SK-N-SH (cell line): Measurements from ENCODE around the gene NDUFS6.

Source experiments
- CTCF ChIP-seq: fragments of 200-600 bp; sonication (generic); IDR thresholded peaks from 2 replicates; pipeline ENCODE4 v1.6.1; 2017; ENCODE audit warnings: antibody characterized with exemption, mild to moderate bottlenecking, moderate library complexity
- EP300 ChIP-seq, 2 experiments: IDR thresholded peaks; 2 replicates each; pipeline versions ENCODE4 v1.4.0 to v1.6.1; 2012; ENCODE audit warnings: borderline replicate concordance in 1 of 2, low read depth in 1 of 2, low read length in 1 of 2
- FOSL2 ChIP-seq: IDR thresholded peaks from 2 replicates; pipeline ENCODE4 v1.4.0; 2012; ENCODE audit warnings: low read depth, mild to moderate bottlenecking, moderate library complexity, borderline replicate concordance
- JUND ChIP-seq: IDR thresholded peaks from 2 replicates; pipeline ENCODE4 v1.4.0; 2012
- MAX ChIP-seq: IDR thresholded peaks from 2 replicates; pipeline ENCODE4 v1.4.0; 2012; ENCODE audit warnings: low read depth
- POLR2AphosphoS5 ChIP-seq: IDR thresholded peaks from 2 replicates; pipeline ENCODE4 v1.6.1; 2012; ENCODE audit warnings: low read depth, low read length
- SIN3A ChIP-seq: IDR thresholded peaks from 2 replicates; pipeline ENCODE4 v1.6.1; 2012; ENCODE audit warnings: low read depth, mild to moderate bottlenecking, low read length, moderate library complexity, borderline replicate concordance
- SMC3 ChIP-seq: IDR thresholded peaks from 2 replicates; pipeline ENCODE4 v1.6.1; 2012; ENCODE audit warnings: low read depth, low read length, improper control_type of control experiment
- TAF1 ChIP-seq: IDR thresholded peaks from 2 replicates; pipeline ENCODE4 v1.6.1; 2012; ENCODE audit warnings: low read depth, mild to moderate bottlenecking, low read length, moderate library complexity, borderline replicate concordance
- TEAD4 ChIP-seq: IDR thresholded peaks from 2 replicates; pipeline ENCODE4 v1.4.0; 2012; ENCODE audit warnings: mild to moderate bottlenecking, borderline replicate concordance; ENCODE audit not compliant: insufficient read depth
- TF ChIP-seq, protein P1 (sequence below): IDR thresholded peaks from 2 replicates; pipeline ENCODE4 v1.4.0; 2012; ENCODE audit warnings: low read depth, borderline replicate concordance

DNA sequence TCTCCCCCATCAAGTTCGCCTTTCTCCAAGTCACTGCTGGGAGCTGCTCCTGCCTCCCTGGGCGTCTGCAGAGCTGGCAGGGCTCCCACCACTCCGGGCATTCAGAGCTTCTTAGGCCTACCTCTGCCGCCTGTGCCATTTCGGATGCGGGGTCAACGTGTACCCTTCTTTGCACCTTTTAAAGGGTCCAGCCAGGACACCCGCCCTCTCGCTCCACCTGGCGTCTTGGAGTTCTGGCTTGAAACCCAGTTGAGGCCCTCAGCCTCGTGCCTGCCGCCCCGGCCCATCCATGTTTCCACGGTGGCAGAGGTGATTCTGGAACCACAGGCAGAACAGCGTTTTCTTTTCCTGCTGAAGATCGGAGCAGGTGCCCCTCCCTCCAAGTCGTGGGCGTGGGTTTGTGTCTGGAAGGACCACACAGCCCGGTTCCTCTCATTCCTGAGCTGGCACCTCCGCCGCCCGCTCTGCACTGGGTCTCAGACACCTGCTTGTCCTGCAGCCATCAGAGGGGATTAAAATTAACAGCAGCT lies 32.9 kb downstream of the NDUFS6 start:
- TF ChIP-seq CTCF (no peak), FOSL2 (no peak), SMC3 (no peak), POLR2AphosphoS5 (no peak), MAX (no peak), TAF1 (no peak), EP300 (IDR thresholded peaks at IDR 0.05; ENCODE audit: borderline replicate concordance in 1 of 2, low read depth in 1 of 2, low read length in 1 of 2) (no peak), JUND (no peak), SIN3A (no peak), TEAD4 (no peak)
- TF ChIP-seq, protein P1, sequence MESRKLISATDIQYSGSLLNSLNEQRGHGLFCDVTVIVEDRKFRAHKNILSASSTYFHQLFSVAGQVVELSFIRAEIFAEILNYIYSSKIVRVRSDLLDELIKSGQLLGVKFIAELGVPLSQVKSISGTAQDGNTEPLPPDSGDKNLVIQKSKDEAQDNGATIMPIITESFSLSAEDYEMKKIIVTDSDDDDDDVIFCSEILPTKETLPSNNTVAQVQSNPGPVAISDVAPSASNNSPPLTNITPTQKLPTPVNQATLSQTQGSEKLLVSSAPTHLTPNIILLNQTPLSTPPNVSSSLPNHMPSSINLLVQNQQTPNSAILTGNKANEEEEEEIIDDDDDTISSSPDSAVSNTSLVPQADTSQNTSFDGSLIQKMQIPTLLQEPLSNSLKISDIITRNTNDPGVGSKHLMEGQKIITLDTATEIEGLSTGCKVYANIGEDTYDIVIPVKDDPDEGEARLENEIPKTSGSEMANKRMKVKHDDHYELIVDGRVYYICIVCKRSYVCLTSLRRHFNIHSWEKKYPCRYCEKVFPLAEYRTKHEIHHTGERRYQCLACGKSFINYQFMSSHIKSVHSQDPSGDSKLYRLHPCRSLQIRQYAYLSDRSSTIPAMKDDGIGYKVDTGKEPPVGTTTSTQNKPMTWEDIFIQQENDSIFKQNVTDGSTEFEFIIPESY = no peak
